Kidney capillary endothelial cell (primary cell): Measurements from ENCODE around the gene KRT78.
A peak's percentile ranks its signal among the peaks of the same experiment; 100 is the strongest.
"Not testable (repeated sequence)": the region's sequence is repeated elsewhere in the genome, so short reads cannot be mapped to it uniquely, and the experiment has no call there.

Experiments
- DNase-seq: peaks from one replicate; pipeline ENCODE4 v3.0.0-alpha.2; 2018; ENCODE audit warnings: low spot score

KRT78 gene

GRCh38 chr12:52871291-52872039 lies 22.7 kb upstream of the KRT78 start:
- no peak for DNase-seq

GRCh38 chr12:52870361-52871290 lies 21.8 kb upstream of the KRT78 start:
- DNase-seq = peak; percentile 56

GRCh38 chr12:52867642-52868041 lies 18.8 kb upstream of the KRT78 start:
- DNase-seq = no peak

GRCh38 chr12:52867152-52867551 lies 18.4 kb upstream of the KRT78 start:
- no peak for DNase-seq

GRCh38 chr12:52865090-52865944 lies 16.5 kb upstream of the KRT78 start:
- peak; percentile 75 for DNase-seq

GRCh38 chr12:52862023-52862422 lies 13.2 kb upstream of the KRT78 start:
- DNase-seq = no peak

- no peak for DNase-seq
Observed at GRCh38 chr12:52861511-52861910, 12.7 kb upstream of the KRT78 start.

- no peak for DNase-seq
Observed at GRCh38 chr12:52860102-52860823, 11.5 kb upstream of the KRT78 start.

GRCh38 chr12:52857500-52857899 lies 8.7 kb upstream of the KRT78 start:
- DNase-seq = no peak

- DNase-seq = no peak
Observed at GRCh38 chr12:52856787-52857186, 8.0 kb upstream of the KRT78 start.

GRCh38 chr12:52856077-52856476 lies 7.3 kb upstream of the KRT78 start:
- DNase-seq = not testable (repeated sequence)

- no peak for DNase-seq
Observed at GRCh38 chr12:52851787-52852186, 3.0 kb upstream of the KRT78 start.

- no peak for DNase-seq
Observed at GRCh38 chr12:52850681-52851080, 1.9 kb upstream of the KRT78 start.

GRCh38 chr12:52849511-52849910 lies 717 bp upstream of the KRT78 start:
- DNase-seq = no peak

GRCh38 chr12:52847335-52848102 lies 1.3 kb downstream of the KRT78 start:
- DNase-seq = no peak

- DNase-seq = no peak
Observed at GRCh38 chr12:52846356-52846970, 2.3 kb downstream of the KRT78 start.

- no peak for DNase-seq
Observed at GRCh38 chr12:52845946-52846345, 2.8 kb downstream of the KRT78 start.

GRCh38 chr12:52844386-52844785 lies 4.4 kb downstream of the KRT78 start:
- DNase-seq = no peak

- no peak for DNase-seq
Observed at GRCh38 chr12:52839436-52840105, 9.2 kb downstream of the KRT78 start.
